Loucy (cell line): ENCODE results near the gene CD276.

Experiments used
- H2AFZ ChIP-seq: fragments of 200-600 bp; sonication (generic); 2 replicates; pipeline ENCODE4 v1.6.0; 2016; ENCODE audit warnings: antibody characterized with exemption, mild to moderate bottlenecking, low read length, moderate library complexity
- H3F3A ChIP-seq: fragments of 200-600 bp; 2 replicates; pipeline ENCODE4 v1.6.0; 2016; ENCODE audit warnings: antibody characterized with exemption, low read depth, mild to moderate bottlenecking
- H3K27me3 ChIP-seq: fragments of 200-600 bp; sonication (generic); 2 replicates; pipeline ENCODE4 v1.6.1; 2014; ENCODE audit warnings: low read length, mild to moderate bottlenecking; ENCODE audit not compliant: insufficient read depth, poor library complexity, severe bottlenecking
- H3K36me3 ChIP-seq: fragments of 200-600 bp; sonication (generic); 2 replicates; pipeline ENCODE4 v1.6.1; 2016; ENCODE audit warnings: low read length; ENCODE audit not compliant: insufficient read depth
- H3K4me1 ChIP-seq: fragments of 200-600 bp; sonication (generic); 2 replicates; pipeline ENCODE4 v1.5.1; 2014; ENCODE audit warnings: low read length, mild to moderate bottlenecking; ENCODE audit not compliant: insufficient read depth, poor library complexity, severe bottlenecking
- H3K4me2 ChIP-seq: fragments of 200-600 bp; sonication (generic); 2 replicates; pipeline ENCODE4 v1.6.0; 2014; ENCODE audit warnings: antibody characterized with exemption, low read length, low read depth, mild to moderate bottlenecking; ENCODE audit not compliant: poor library complexity, severe bottlenecking
- H3K4me3 ChIP-seq: fragments of 200-600 bp; sonication (generic); 2 replicates; pipeline ENCODE4 v1.5.1; 2014; ENCODE audit warnings: low read length, mild to moderate bottlenecking, mixed read lengths; ENCODE audit not compliant: poor library complexity, severe bottlenecking
- H3K79me2 ChIP-seq: fragments of 200-600 bp; sonication (generic); 2 replicates; pipeline ENCODE4 v1.6.1; 2014; ENCODE audit warnings: low read length; ENCODE audit not compliant: insufficient read depth
- H3K9ac ChIP-seq: fragments of 200-600 bp; sonication (generic); 2 replicates; pipeline ENCODE4 v1.6.0; 2014; ENCODE audit warnings: mild to moderate bottlenecking, low read depth, low read length, moderate library complexity; ENCODE audit not compliant: poor library complexity, severe bottlenecking
- H3K9me2 ChIP-seq: fragments of 200-600 bp; sonication (generic); replicated peaks from 2 replicates; pipeline ENCODE4 v1.6.1; 2016; ENCODE audit warnings: low read depth, low read length, mixed read lengths
- H3K9me3 ChIP-seq: fragments of 200-600 bp; sonication (generic); 2 replicates; pipeline ENCODE4 v1.6.1; 2014; ENCODE audit warnings: mild to moderate bottlenecking, antibody characterized with exemption, low read length, low read depth; ENCODE audit not compliant: insufficient read depth
- H4K20me1 ChIP-seq: fragments of 200-600 bp; sonication (generic); 2 replicates; pipeline ENCODE4 v1.6.0; 2014; ENCODE audit warnings: antibody characterized with exemption, low read length, mild to moderate bottlenecking; ENCODE audit not compliant: insufficient read depth, poor library complexity, severe bottlenecking
- EZH2phosphoT487 ChIP-seq: fragments of 200-600 bp; IDR thresholded peaks from 2 replicates; pipeline ENCODE4 v1.6.1; 2018; ENCODE audit warnings: antibody characterized with exemption, mild to moderate bottlenecking, moderate library complexity, borderline replicate concordance
- TF ChIP-seq, protein P1 (sequence below): fragments of 200-600 bp; sonication (generic); conservative IDR thresholded peaks from 2 replicates; pipeline ENCODE4 v1.5.1; 2014; ENCODE audit warnings: mild to moderate bottlenecking, antibody characterized with exemption, low read length

The CD276 gene

GRCh38 chr15:73680549-73680948, 3.6 kb upstream of the CD276 start:
- Histone ChIP-seq H3K36me3 (no peaks in the 10 kb centered on the region), H3K9me3 (no peaks in the 10 kb centered on the region), H3K4me1 (no peaks in the 10 kb centered on the region), H3K9ac (no peak overlapping the region), H3K27me3 (no peaks in the 10 kb centered on the region), H4K20me1 (no peaks in the 10 kb centered on the region), H3K4me2 (no peak overlapping the region), H3K79me2 (no peaks in the 10 kb centered on the region), H3K4me3 (no peak overlapping the region), H3F3A (no peaks in the 10 kb centered on the region), H2AFZ (no peak overlapping the region), H3K9me2 (no peaks in the 10 kb centered on the region)
- TF ChIP-seq, protein P1, sequence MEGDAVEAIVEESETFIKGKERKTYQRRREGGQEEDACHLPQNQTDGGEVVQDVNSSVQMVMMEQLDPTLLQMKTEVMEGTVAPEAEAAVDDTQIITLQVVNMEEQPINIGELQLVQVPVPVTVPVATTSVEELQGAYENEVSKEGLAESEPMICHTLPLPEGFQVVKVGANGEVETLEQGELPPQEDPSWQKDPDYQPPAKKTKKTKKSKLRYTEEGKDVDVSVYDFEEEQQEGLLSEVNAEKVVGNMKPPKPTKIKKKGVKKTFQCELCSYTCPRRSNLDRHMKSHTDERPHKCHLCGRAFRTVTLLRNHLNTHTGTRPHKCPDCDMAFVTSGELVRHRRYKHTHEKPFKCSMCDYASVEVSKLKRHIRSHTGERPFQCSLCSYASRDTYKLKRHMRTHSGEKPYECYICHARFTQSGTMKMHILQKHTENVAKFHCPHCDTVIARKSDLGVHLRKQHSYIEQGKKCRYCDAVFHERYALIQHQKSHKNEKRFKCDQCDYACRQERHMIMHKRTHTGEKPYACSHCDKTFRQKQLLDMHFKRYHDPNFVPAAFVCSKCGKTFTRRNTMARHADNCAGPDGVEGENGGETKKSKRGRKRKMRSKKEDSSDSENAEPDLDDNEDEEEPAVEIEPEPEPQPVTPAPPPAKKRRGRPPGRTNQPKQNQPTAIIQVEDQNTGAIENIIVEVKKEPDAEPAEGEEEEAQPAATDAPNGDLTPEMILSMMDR, result no peak
- no peak for TF ChIP-seq EZH2phosphoT487

- no peak overlapping the region for H3K4me2 ChIP-seq
- no peaks in the 10 kb centered on the region for H3K4me1 ChIP-seq
Measured at GRCh38 chr15:73681063-73681462, 3.1 kb upstream of the CD276 start.

GRCh38 chr15:73681856-73682599, 2.2 kb upstream of the CD276 start:
- Histone ChIP-seq H3K36me3 (no peaks in the 10 kb centered on the region), H2AFZ (no peak overlapping the region), H3K79me2 (no peaks in the 10 kb centered on the region), H3F3A (no peaks in the 10 kb centered on the region), H3K9me3 (no peaks in the 10 kb centered on the region), H3K4me1 (no peaks in the 10 kb centered on the region), H3K4me3 (no peak overlapping the region), H3K4me2 (no peak overlapping the region), H3K9ac (no peak overlapping the region), H4K20me1 (no peaks in the 10 kb centered on the region), H3K9me2 (no peaks in the 10 kb centered on the region), H3K27me3 (no peaks in the 10 kb centered on the region)
- no peak for TF ChIP-seq EZH2phosphoT487
- TF ChIP-seq, protein P1, result no peak

More at GRCh38 chr15:73681063-73681462, 3.1 kb upstream of the CD276 start:
- Histone ChIP-seq H3F3A (no peaks in the 10 kb centered on the region), H3K9ac (no peak overlapping the region), H4K20me1 (no peaks in the 10 kb centered on the region), H3K36me3 (no peaks in the 10 kb centered on the region), H3K79me2 (no peaks in the 10 kb centered on the region), H3K9me3 (no peaks in the 10 kb centered on the region), H3K9me2 (no peaks in the 10 kb centered on the region), H3K4me3 (no peak overlapping the region), H3K27me3 (no peaks in the 10 kb centered on the region), H2AFZ (no peak overlapping the region)
- no peak for TF ChIP-seq EZH2phosphoT487
- TF ChIP-seq, protein P1, result no peak
